ENCODE measurements around the gene CFAP100.

Gene CFAP100

DNA sequence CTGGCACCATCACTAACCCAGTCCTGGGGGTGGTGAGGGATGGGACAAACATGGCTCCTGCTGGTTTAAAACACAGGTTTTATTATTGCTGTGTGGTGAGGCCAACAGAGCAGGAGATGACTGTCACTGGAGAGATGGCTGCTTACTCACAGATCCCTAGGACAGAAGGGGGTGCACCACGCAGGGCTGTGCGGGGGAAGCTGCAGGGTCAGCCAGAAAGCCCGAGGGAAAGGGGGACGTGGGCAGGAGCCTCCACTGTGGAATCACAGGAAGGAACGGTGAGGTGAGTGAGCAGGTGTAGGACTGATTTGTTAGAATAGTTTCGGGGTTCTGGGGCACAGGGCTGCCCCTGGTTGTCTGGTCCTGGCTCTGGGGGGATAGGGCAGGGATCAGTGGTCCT, 7.5 kb downstream of the CFAP100 start:
- no peak for DNase-seq
- no peak overlapping the region for H3K9ac ChIP-seq (ENCODE audit: low read length)
- H3K4me2 ChIP-seq (ENCODE audit: low read depth, low read length), result no peak overlapping the region
- H2AFZ ChIP-seq (ENCODE audit: low read length), result no peak overlapping the region
- H3K79me2 ChIP-seq (ENCODE audit: low read length), result no peaks in the 10 kb centered on the region
- H3K27me3 ChIP-seq (replicated peaks; ENCODE audit: insufficient read depth, low read length), result no peaks in the 10 kb centered on the region
- no peak overlapping the region for H3K27ac ChIP-seq (ENCODE audit: low read length)
- no peaks in the 10 kb centered on the region for H3K36me3 ChIP-seq (replicated peaks; ENCODE audit: insufficient read depth, low read length)
- H3K4me3 ChIP-seq (ENCODE audit: low read length), result no peak overlapping the region
- H3F3A ChIP-seq (ENCODE audit: insufficient read depth, low read length), result peaks cover 21% of the 10 kb centered on the region
- H3K9me3 ChIP-seq (replicated peaks; ENCODE audit: insufficient read depth, low read length), result no peaks in the 10 kb centered on the region
- no peaks in the 10 kb centered on the region for H3K9me2 ChIP-seq (replicated peaks; ENCODE audit: insufficient read depth, low read length)
- no peaks in the 10 kb centered on the region for H4K20me1 ChIP-seq (ENCODE audit: insufficient read depth, low read length)
- H3K4me1 ChIP-seq (ENCODE audit: low read length), result peaks cover 28% of the 10 kb centered on the region
- no peak for TF ChIP-seq EZH2 (optimal IDR thresholded peaks at IDR 0.05; ENCODE audit: low read depth, low read length)
- no peak for TF ChIP-seq EZH2phosphoT487 (IDR thresholded peaks at IDR 0.05; ENCODE audit: low read length)
- TF ChIP-seq, protein P1, sequence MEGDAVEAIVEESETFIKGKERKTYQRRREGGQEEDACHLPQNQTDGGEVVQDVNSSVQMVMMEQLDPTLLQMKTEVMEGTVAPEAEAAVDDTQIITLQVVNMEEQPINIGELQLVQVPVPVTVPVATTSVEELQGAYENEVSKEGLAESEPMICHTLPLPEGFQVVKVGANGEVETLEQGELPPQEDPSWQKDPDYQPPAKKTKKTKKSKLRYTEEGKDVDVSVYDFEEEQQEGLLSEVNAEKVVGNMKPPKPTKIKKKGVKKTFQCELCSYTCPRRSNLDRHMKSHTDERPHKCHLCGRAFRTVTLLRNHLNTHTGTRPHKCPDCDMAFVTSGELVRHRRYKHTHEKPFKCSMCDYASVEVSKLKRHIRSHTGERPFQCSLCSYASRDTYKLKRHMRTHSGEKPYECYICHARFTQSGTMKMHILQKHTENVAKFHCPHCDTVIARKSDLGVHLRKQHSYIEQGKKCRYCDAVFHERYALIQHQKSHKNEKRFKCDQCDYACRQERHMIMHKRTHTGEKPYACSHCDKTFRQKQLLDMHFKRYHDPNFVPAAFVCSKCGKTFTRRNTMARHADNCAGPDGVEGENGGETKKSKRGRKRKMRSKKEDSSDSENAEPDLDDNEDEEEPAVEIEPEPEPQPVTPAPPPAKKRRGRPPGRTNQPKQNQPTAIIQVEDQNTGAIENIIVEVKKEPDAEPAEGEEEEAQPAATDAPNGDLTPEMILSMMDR (IDR thresholded peaks at IDR 0.05; ENCODE audit: low read length), result no peak

DNA sequence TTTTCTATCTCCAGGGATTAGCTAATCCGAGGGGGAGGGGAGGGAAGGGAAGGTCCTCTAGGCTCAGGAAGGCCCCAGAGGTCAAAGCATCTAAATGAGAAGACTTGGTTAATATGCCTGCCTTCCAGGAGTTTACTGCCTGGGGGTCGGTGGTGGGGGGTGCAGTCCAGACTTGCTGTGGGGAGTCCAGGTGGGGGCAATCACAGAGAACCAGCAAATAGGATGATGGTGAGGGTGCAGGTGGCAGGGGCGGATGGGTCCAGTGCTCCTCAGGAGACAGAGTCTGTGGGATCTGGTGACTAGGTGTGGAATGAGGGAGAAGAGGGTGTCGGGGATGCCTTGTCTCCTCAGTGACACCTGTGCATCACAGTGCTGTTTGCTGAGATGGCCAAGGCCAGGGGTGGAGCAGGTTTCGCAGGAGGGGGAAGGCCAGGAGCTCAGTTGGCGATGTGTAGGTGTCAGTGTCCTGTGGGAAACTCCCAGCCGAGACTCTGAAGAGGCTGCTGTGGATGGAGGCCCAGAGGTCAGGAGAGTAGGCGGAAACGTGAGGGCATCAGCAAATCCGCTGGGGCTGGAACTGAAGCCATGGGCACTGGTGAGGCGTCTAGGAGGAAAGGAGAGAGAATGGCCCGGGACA, 8.1 kb downstream of the CFAP100 start:
- H3K9me2 ChIP-seq (replicated peaks; ENCODE audit: insufficient read depth, low read length), result no peaks in the 10 kb centered on the region
- no peaks in the 10 kb centered on the region for H3K9me3 ChIP-seq (replicated peaks; ENCODE audit: insufficient read depth, low read length)
- no peaks in the 10 kb centered on the region for H4K20me1 ChIP-seq (ENCODE audit: insufficient read depth, low read length)
- H3K4me2 ChIP-seq (ENCODE audit: low read depth, low read length), result no peak overlapping the region
- no peak overlapping the region for H2AFZ ChIP-seq (ENCODE audit: low read length)
- no peaks in the 10 kb centered on the region for H3K27me3 ChIP-seq (replicated peaks; ENCODE audit: insufficient read depth, low read length)
- no peaks in the 10 kb centered on the region for H3K36me3 ChIP-seq (replicated peaks; ENCODE audit: insufficient read depth, low read length)
- DNase-seq, result no peak
- H3K4me1 ChIP-seq (ENCODE audit: low read length), result peaks cover 27% of the 10 kb centered on the region
- no peak overlapping the region for H3K9ac ChIP-seq (ENCODE audit: low read length)
- H3K27ac ChIP-seq (ENCODE audit: low read length), result no peak overlapping the region
- H3K79me2 ChIP-seq (ENCODE audit: low read length), result no peaks in the 10 kb centered on the region
- TF ChIP-seq, protein P1 (IDR thresholded peaks at IDR 0.05; ENCODE audit: low read length), result no peak
- TF ChIP-seq EZH2 (optimal IDR thresholded peaks at IDR 0.05; ENCODE audit: low read depth, low read length) (no peak), EZH2phosphoT487 (IDR thresholded peaks at IDR 0.05; ENCODE audit: low read length) (no peak)
- peaks cover 21% of the 10 kb centered on the region for H3F3A ChIP-seq (ENCODE audit: insufficient read depth, low read length)
- no peak overlapping the region for H3K4me3 ChIP-seq (ENCODE audit: low read length)

DNA sequence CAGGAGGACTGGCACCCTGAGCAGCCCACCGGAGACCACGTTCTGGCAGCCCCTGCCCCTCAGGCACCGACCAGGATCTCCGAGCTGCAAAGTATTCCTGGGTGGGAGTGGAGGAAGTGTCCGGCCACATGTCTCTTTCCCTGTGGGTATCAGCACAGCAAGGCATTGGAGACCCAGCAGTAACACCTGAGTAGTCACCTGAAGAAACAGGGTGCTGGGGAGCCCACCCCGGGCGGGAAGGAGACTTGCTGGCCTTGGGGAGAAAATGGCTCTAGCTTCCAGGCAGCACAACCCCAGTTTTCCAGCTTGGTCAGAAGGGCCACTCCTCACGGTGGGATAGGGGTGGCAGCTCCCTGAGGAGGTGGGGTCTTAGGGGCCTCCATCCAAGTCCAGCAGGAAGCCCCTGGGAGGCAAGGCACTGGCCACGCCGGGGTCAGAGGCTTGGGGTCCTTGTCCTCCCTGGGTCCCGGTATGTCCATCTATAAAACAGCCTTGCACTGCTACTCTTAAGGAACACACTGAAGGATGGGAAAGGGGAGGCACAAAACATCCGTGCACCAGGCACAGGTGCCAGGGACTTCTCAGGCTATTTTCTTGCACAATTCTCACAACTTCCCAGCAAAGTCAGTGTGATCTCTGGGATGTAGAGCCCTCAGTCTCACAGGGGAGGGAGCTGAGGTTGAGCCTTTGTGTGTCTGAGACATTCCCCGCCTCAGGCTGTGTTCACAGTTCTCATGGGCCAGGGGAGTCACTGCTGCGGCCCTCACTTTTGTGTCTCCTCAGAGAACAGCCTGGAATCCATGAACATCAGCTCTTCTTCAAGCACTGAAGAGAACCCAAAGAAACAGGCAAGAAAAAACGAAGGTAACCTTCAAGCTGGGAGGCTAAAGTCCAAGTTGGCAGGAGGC, 11.9 kb downstream of the CFAP100 start:
- Histone ChIP-seq H3K9me3 (replicated peaks; ENCODE audit: insufficient read depth, low read length) (no peaks in the 10 kb centered on the region), H4K20me1 (ENCODE audit: insufficient read depth, low read length) (no peaks in the 10 kb centered on the region), H2AFZ (ENCODE audit: low read length) (no peak overlapping the region), H3K27ac (ENCODE audit: low read length) (no peak overlapping the region), H3K36me3 (replicated peaks; ENCODE audit: insufficient read depth, low read length) (no peaks in the 10 kb centered on the region), H3K27me3 (replicated peaks; ENCODE audit: insufficient read depth, low read length) (no peaks in the 10 kb centered on the region), H3K9me2 (replicated peaks; ENCODE audit: insufficient read depth, low read length) (no peaks in the 10 kb centered on the region), H3K4me2 (ENCODE audit: low read depth, low read length) (no peak overlapping the region), H3F3A (ENCODE audit: insufficient read depth, low read length) (no peaks in the 10 kb centered on the region), H3K4me1 (ENCODE audit: low read length) (no peaks in the 10 kb centered on the region), H3K9ac (ENCODE audit: low read length) (no peak overlapping the region), H3K4me3 (ENCODE audit: low read length) (no peak overlapping the region), H3K79me2 (ENCODE audit: low read length) (no peaks in the 10 kb centered on the region)
- TF ChIP-seq EZH2 (optimal IDR thresholded peaks at IDR 0.05; ENCODE audit: low read depth, low read length) (no peak), EZH2phosphoT487 (IDR thresholded peaks at IDR 0.05; ENCODE audit: low read length) (no peak)
- TF ChIP-seq, protein P1 (IDR thresholded peaks at IDR 0.05; ENCODE audit: low read length), result no peak
- no peak for DNase-seq

Measured in MM.1S (cell line).